ENCODE measurements around the gene COMMD1.
"Not testable (repeated sequence)": the region's sequence is repeated elsewhere in the genome, so short reads cannot be mapped to it uniquely, and the experiment has no call there.

Gene COMMD1

DNA sequence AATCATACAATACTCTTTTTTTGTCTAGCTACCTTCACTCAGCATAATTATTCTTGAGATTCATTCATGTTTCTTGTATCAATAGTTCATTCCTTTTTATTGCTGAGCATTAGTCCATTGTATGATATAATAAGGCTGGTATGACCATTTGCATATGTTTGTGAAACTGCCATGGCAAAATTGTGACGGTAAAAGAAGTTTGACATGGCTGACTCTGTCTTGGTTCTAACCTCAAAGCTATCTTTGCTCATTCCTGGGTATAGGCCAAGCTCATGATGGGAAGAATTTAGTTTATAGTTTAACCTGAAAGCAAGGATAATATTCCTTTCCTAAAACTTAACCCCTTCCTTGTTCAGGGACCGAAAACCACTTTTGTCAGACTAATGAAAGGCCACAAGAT is 46.4 kb downstream of the COMMD1 start:
- TF ChIP-seq CTCF (conservative IDR thresholded peaks at IDR 0.05; ENCODE audit: low read depth, low read length) = no peak
- peak; percentile 43 for DNase-seq (ENCODE audit: low read depth)
- H3K4me3 ChIP-seq (ENCODE audit: low read depth, low read length) = no peak overlapping the region

GRCh38 chr2:61952288-61952687 is 46.8 kb downstream of the COMMD1 start:
- DNase-seq (ENCODE audit: low read depth) = no peak
- no peak for TF ChIP-seq CTCF (conservative IDR thresholded peaks at IDR 0.05; ENCODE audit: low read depth, low read length)

GRCh38 chr2:61954856-61955255 is 49.4 kb downstream of the COMMD1 start:
- not testable (repeated sequence) for H3K4me3 ChIP-seq (ENCODE audit: low read depth, low read length); DNase-seq (ENCODE audit: low read depth)

More at GRCh38 chr2:61952288-61952687, 46.8 kb downstream of the COMMD1 start:
- no peak overlapping the region for H3K4me3 ChIP-seq (ENCODE audit: low read depth, low read length)

GRCh38 chr2:61959381-61960293 is 54.2 kb downstream of the COMMD1 start:
- H3K4me3 ChIP-seq (ENCODE audit: low read depth, low read length) = no peak overlapping the region
- no peak for TF ChIP-seq CTCF (conservative IDR thresholded peaks at IDR 0.05; ENCODE audit: low read depth, low read length)
- DNase-seq (ENCODE audit: low read depth) = no peak

DNA sequence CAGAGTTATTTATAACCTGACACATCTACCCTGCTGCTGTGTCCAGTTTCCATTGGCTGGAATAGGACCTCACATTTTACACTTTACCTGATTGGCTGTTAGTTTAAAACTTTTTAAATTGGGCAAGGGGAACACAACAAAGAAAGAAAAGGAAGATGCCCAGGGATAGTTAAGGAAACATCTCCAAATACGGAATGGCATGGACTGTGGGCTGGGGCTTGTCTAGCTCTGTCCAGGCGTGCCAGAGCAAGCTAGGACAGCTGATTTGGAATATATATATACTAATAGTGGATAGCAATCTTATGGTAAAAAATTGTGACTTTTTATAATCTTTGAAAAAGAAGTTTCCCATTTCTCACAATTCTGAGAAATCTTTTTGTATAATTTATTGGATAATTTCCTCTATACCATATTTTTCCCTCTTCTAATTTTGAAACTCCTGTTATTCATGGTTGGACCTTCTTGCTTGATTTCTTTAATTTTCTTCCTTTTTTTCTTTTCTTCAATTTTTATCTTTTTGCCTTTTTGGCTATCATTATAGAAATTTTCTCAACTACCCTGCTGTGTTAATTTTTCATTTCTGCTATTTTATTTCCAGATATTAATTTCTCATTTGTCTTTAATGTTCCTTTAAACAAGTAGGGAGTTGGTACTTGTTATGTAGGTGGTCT is 55.9 kb downstream of the COMMD1 start:
- no peak for DNase-seq (ENCODE audit: low read depth)
- H3K4me3 ChIP-seq (ENCODE audit: low read depth, low read length) = no peak overlapping the region
- TF ChIP-seq CTCF (conservative IDR thresholded peaks at IDR 0.05; ENCODE audit: low read depth, low read length) = no peak

DNA sequence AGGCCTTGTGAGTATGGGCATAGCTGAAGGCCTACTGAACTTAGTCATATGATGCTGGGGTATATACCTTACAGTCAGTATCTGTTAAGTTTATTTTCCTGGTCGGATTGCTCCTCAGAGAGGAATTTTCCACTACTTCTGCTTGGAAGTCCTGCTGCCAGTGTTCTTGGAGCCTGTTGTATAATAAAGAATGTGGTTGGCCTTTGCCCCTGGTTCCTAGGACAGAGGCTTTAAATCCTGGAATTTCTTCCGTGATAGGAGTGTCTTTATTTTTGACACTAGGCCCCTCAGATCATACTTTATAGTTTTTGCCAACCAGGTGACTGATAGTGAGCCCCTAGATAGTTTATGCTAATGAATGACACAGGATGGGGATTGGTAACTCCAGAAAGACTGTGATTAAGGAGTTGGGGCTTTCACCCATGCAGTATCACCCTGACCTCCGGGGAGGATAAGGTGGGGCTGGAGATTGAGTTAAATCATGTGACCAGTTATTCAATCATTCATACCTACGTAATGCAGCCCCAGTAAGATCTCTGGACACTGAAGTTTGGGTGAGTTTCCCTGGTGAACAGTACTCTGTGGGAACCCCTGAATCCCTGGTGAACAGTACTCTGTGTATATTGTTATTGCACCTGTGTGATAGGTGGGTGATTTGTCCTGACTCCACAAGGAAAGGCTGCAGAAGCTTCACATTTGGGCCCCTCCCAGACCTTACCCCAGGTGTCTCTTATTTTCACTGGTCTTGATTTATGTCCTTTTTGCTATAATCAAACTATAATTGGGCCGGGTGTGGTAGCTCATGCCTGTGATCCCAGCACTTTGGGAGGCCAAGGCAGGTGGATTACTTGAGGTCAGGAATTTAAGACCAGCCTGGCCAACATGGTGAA is 56.9 kb downstream of the COMMD1 start:
- no peak for TF ChIP-seq CTCF (conservative IDR thresholded peaks at IDR 0.05; ENCODE audit: low read depth, low read length)
- no peak overlapping the region for H3K4me3 ChIP-seq (ENCODE audit: low read depth, low read length)
- peak; percentile 26 for DNase-seq (ENCODE audit: low read depth)
